ENCODE measurements around the gene NYAP1. TPM values are rescaled to one million over a fixed set of nuclear protein-coding genes. Genes with fewer than 3 reads are reported as not detected.

NYAP1 gene
- total and polyA plus RNA-seq, 4 donors = 0.32 to 1.1 (median 0.46) TPM

DNA sequence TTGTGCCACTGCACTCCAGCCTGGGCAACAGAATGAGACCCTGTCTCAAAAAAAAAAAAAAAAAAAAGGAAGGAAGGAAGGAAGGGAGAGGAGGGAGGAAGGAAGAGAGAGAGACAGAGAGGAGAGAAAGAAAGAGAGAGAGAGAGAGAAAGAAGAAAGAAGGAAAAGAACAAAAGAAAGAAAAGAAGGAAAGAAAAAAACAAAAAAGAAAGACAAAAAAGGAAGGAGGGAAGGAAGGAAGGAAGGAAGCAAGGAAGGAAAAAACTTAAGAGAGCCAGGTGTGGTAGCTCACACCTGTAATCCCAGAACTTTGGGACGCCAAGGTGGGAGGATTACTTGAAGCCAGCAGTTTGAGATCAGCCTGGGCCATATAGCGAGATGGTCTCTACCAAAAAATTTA is 18.9 kb upstream of the NYAP1 start:
- ATAC-seq (ENCODE audit: insufficient read depth, low FRiP score) = no peak
- WGBS, 2 donors = 94 to 95% methylated on average over 2 of the region's 2 CpGs
- no peaks in the 10 kb centered on the region for H3K9me3 ChIP-seq (ENCODE audit: control insufficient read depth in 4 of 4, insufficient read depth in 3 of 4, low read length in 3 of 4)
- H3K9ac ChIP-seq (ENCODE audit: insufficient read depth in 1 of 2, low read length in 2 of 2) = no peak overlapping the region
- TF ChIP-seq, protein P1, sequence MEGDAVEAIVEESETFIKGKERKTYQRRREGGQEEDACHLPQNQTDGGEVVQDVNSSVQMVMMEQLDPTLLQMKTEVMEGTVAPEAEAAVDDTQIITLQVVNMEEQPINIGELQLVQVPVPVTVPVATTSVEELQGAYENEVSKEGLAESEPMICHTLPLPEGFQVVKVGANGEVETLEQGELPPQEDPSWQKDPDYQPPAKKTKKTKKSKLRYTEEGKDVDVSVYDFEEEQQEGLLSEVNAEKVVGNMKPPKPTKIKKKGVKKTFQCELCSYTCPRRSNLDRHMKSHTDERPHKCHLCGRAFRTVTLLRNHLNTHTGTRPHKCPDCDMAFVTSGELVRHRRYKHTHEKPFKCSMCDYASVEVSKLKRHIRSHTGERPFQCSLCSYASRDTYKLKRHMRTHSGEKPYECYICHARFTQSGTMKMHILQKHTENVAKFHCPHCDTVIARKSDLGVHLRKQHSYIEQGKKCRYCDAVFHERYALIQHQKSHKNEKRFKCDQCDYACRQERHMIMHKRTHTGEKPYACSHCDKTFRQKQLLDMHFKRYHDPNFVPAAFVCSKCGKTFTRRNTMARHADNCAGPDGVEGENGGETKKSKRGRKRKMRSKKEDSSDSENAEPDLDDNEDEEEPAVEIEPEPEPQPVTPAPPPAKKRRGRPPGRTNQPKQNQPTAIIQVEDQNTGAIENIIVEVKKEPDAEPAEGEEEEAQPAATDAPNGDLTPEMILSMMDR (IDR thresholded peaks at IDR 0.05; ENCODE audit: control extremely low read depth, extremely low read depth) = no peak
- no peak for DNase-seq
- peaks cover 0 to 17% (median 2%) of the 10 kb centered on the region in 4 donors for H3K36me3 ChIP-seq (ENCODE audit: control insufficient read depth in 4 of 4, insufficient read depth in 4 of 4, low read length in 4 of 4)
- peaks cover 0 to 36% (median 2%) of the 10 kb centered on the region in 5 donors for H3K4me1 ChIP-seq (ENCODE audit: control insufficient read depth in 5 of 5, insufficient read depth in 5 of 5, low read length in 5 of 5)
- H3K27me3 ChIP-seq (ENCODE audit: control insufficient read depth in 3 of 3, insufficient read depth in 3 of 3, low read length in 2 of 3) = no peaks in the 10 kb centered on the region
- no peak overlapping the region for H3K4me3 ChIP-seq
- H3K27ac ChIP-seq (ENCODE audit: low read depth in 1 of 2, low read length in 1 of 2) = no peak overlapping the region

DNA sequence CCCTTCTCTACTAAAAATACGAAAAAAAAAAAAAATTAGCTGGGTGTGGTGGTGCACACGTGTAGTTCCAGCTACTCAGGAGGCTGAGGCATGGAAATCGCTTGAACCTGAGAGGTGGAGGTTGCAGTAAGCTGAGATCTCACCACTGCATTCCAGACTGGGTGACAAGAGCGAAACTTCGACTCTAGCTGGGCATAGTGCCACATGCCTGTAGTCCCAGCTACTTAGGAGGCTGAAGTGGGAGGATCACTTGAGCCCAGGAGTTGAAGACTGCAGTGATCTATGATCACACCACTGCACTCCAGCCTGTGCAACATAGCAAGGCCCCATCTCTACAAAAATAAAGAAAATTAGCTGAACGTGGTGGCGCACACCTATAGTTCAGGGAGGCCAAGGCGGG is 18.4 kb upstream of the NYAP1 start:
- ATAC-seq (ENCODE audit: insufficient read depth, low FRiP score) (no peak), DNase-seq (no peak)
- H3K4me3 ChIP-seq = no peak overlapping the region
- H3K9ac ChIP-seq (ENCODE audit: insufficient read depth in 1 of 2, low read length in 2 of 2) = no peak overlapping the region
- H3K36me3 ChIP-seq (ENCODE audit: control insufficient read depth in 4 of 4, insufficient read depth in 4 of 4, low read length in 4 of 4) = peaks cover 0 to 17% (median 2%) of the 10 kb centered on the region in 4 donors
- peak overlapping the region in 1 of 2 donors; percentile 33 for H3K27ac ChIP-seq (ENCODE audit: low read depth in 1 of 2, low read length in 1 of 2)
- no peaks in the 10 kb centered on the region for H3K27me3 ChIP-seq (ENCODE audit: control insufficient read depth in 3 of 3, insufficient read depth in 3 of 3, low read length in 2 of 3)
- WGBS, 2 donors = 68 to 83% methylated on average over 8 of the region's 8 CpGs
- peaks cover 0 to 36% (median 2%) of the 10 kb centered on the region in 5 donors for H3K4me1 ChIP-seq (ENCODE audit: control insufficient read depth in 5 of 5, insufficient read depth in 5 of 5, low read length in 5 of 5)
- H3K9me3 ChIP-seq (ENCODE audit: control insufficient read depth in 4 of 4, insufficient read depth in 3 of 4, low read length in 3 of 4) = no peaks in the 10 kb centered on the region
- TF ChIP-seq, protein P1 (IDR thresholded peaks at IDR 0.05; ENCODE audit: control extremely low read depth, extremely low read depth) = no peak

DNA sequence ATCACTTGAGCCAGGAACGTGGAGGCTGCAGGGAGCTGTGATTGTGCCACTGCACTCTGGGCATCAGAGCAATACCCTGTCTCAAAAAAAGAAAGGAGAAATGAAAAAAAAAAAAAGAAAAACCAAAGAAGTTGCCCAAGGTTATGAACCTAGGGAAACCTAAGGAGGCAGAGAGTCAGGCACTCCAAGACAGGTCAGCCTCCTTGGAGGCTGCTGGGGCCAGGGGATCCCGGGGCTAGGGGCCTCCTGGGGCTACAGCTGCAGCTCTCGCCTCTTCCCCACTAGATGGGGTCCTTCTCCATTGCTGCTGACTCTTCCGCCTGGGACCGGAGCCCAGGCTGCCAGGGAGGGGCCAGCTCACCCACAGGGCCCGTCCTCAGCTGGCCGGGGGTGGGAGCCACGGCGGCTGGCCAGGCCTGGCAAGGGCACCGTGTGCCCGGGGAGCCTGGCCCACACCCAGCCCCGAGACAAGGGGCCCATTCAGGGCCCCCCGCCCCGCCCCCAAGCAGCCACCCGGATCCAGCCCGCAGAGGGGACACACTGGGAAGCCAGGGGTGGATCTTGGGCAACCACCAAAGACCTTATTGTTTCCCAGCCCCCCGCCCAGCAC is 17.9 kb upstream of the NYAP1 start:
- Histone ChIP-seq H3K9ac (ENCODE audit: insufficient read depth in 1 of 2, low read length in 2 of 2) (no peak overlapping the region), H3K9me3 (ENCODE audit: control insufficient read depth in 4 of 4, insufficient read depth in 3 of 4, low read length in 3 of 4) (no peaks in the 10 kb centered on the region), H3K4me3 (no peak overlapping the region), H3K36me3 (ENCODE audit: control insufficient read depth in 4 of 4, insufficient read depth in 4 of 4, low read length in 4 of 4) (peaks cover 0 to 17% (median 2%) of the 10 kb centered on the region in 4 donors), H3K27ac (ENCODE audit: low read depth in 1 of 2, low read length in 1 of 2) (peak overlapping the region in 1 of 2 donors; percentile 33), H3K4me1 (ENCODE audit: control insufficient read depth in 5 of 5, insufficient read depth in 5 of 5, low read length in 5 of 5) (peaks cover 0 to 36% (median 2%) of the 10 kb centered on the region in 5 donors), H3K27me3 (ENCODE audit: control insufficient read depth in 3 of 3, insufficient read depth in 3 of 3, low read length in 2 of 3) (no peaks in the 10 kb centered on the region)
- DNase-seq (peak; percentile 85 to 90 (median 85)), ATAC-seq (ENCODE audit: insufficient read depth, low FRiP score) (peak; percentile 74)
- TF ChIP-seq, protein P1 (IDR thresholded peaks at IDR 0.05; ENCODE audit: control extremely low read depth, extremely low read depth) = peak; percentile 28
- WGBS, 2 donors = 12 to 18% methylated on average over 11 to 17 of the region's 17 CpGs

All from lung (tissue), 12 donors.